KOPT-K1 (cell line): ENCODE data around the gene PDGFD.

Experiments used
- H3K27ac ChIP-seq: fragments of 200-600 bp; sonication (generic); 2 replicates; pipeline ENCODE4 v1.5.1; 2016; ENCODE audit warnings: antibody characterized with exemption, mild to moderate bottlenecking, low read depth, low read length; ENCODE audit not compliant: poor library complexity, severe bottlenecking
- H3K36me3 ChIP-seq: fragments of 200-600 bp; sonication (generic); 2 replicates; pipeline ENCODE4 v1.5.1; 2017; ENCODE audit warnings: antibody characterized with exemption, mild to moderate bottlenecking, low read length, moderate library complexity; ENCODE audit not compliant: insufficient read depth
- H3K9me3 ChIP-seq: fragments of 200-600 bp; sonication (generic); 2 replicates; pipeline ENCODE4 v1.5.1; 2017; ENCODE audit warnings: antibody characterized with exemption, low read length, mild to moderate bottlenecking; ENCODE audit not compliant: insufficient read depth, poor library complexity, severe bottlenecking

The PDGFD gene

DNA sequence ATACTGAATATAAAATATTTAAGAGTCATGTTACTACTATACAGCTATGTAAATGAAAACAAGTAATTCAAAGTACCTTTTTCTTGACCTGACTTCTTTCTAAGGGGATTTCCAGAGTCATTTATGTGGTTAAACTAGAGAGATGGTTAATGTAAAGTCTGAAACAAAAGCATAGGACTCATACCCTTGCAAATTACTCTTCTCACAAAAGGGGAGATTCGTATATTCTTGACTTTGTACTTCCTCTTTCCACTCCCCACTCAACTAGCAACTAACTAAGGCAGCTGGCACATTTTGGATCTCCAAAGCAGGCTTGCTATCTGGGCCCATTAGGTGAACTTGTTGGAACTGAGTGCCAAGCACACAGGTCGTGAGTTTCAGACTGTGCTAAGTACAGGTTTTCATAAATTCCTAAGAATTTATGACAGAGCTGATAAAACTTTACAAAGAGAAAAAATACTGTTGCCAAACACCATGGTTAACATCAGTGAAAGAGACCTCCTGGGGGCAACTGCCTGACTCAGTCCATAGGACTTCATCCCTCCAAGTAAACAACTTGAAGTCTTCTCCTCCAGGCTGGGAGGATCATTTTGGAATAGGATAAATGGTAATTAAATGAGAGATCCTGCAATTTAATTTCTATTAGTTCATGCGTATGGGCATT is 204.5 kb downstream of the PDGFD start:
- no peaks in the 10 kb centered on the region for H3K36me3 ChIP-seq
- no peaks in the 10 kb centered on the region for H3K9me3 ChIP-seq
- no peak overlapping the region for H3K27ac ChIP-seq

DNA sequence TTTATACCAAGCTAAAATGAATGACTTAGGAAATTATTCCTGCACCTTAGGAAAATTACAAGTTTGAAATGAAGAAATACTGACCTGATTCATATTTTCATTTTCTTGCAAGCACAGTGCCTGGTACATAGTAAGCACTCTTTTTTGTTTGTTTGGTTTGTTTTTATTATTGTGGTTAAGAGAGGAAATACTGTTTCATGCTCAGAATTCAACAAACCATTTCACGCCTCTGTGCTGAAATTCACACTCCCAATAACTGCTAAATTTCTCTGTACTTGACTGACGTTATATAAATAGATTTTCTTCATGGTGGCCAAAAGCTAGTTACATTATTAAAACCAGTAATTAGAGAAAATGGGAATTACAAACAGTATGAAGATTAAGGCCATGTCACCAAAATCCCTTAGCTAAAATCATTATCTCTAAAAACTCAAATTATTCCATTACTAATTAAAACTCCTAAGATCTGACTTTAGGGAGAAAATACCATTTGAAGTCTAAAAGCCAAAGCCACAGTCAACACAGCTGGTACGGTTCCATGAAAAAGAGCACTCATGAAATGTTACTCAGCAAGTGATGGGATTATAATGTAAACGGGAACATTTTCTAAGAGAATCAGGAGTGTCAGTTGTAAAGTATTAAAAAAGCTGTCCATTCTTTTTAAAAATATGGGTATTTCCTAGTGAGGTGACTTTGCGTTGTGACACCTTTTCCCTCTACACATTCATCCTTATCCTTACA is 205.3 kb downstream of the PDGFD start:
- Histone ChIP-seq H3K27ac (no peak overlapping the region), H3K36me3 (no peaks in the 10 kb centered on the region), H3K9me3 (no peaks in the 10 kb centered on the region)

DNA sequence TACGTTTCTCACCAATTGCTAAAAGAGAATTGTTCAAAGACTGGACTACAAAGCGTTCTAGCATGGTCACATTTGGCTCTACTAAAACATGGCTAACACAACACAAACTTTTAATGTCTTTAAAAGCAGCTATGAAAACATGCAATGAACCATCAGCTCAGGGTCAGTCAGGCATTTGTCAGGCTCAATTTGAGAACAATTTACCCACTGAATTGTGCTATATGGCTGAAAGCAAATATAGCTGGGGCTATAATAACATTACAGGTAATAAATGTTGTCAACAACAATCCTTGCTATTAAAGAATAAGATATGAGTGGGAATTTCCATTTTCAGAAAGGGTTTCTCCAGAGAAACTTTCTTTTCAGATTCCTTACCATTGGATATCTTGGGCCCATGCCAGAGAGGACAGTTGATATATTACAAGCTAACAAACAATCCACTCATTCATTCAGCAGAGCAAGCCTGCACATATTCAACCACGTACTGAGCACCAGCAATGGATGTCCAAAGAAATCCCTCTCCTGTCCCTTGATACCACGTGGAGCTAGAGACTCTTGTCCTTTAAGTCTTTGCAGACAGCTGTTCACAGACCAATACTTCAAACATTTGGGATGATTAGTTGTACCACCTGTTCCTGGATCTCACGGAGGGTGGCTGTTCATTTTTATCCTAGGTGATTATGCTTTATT is 210.0 kb downstream of the PDGFD start:
- no peaks in the 10 kb centered on the region for H3K9me3 ChIP-seq
- no peak overlapping the region for H3K27ac ChIP-seq
- H3K36me3 ChIP-seq = no peaks in the 10 kb centered on the region

DNA sequence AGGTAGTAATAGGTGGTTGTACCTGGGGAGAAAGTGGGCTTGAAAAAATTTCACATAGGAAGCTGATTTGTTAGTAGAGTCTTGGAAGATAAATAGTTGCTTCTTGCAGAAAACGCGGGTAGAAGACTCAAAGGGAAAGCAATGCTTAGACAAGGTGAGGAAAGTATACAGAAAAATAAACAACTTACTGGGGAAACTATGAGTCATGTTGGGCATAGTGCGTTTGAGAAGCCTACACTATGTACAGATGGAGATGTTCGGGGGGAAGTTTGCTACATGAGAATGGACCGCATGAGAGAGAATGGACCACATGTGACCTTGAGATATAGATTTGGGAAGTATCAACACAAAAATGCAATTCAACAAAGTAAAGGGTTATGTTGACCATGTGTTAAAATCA is 214.2 kb downstream of the PDGFD start:
- H3K9me3 ChIP-seq = no peaks in the 10 kb centered on the region
- H3K36me3 ChIP-seq = no peaks in the 10 kb centered on the region
- H3K27ac ChIP-seq = no peak overlapping the region

DNA sequence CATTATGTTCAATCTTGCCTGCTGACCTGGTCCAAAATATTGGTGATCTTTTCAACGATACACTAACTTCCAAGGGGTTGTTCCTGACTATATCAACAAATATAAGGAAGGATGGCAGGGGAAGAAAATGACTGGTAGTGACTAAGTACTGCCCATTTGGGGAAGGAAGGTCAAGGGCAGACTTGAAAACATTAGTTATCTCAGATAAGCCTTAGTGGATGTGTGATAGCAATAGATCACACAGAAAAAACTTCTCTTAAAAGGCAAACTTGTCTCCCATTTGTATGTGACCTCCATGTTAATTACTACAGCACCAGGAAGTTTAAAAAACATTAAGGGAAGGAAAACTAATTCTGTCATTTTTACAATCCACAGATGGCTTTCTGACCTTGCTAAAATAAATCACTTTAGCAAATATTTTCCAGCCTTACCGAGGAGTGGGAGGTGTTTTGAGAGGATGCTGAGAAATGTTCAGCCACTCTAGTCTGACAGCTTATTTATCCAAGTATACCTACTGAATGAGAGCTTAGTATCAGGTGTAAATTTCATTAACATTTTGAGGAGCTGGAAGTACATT is 215.7 kb downstream of the PDGFD start:
- no peak overlapping the region for H3K27ac ChIP-seq
- H3K36me3 ChIP-seq = no peaks in the 10 kb centered on the region
- H3K9me3 ChIP-seq = no peaks in the 10 kb centered on the region

DNA sequence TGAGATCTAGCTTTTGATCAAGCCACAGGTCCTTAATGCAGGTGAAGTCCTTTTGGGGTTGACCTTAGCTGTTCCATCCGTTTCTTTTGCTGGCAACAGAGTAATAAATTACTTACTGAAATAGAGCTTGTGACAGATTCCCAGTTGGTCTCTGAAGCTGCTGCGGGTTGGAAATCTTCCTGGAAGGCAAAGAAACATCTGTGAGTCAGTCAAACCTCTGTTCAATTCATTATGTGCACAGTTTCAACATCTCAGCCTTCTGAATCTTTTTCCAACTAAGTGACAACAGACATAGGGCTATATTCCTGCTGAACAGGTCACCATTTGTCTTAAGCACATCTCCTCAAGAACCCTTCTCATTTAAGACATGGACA is 216.4 kb downstream of the PDGFD start:
- H3K36me3 ChIP-seq = no peaks in the 10 kb centered on the region
- no peak overlapping the region for H3K27ac ChIP-seq
- no peaks in the 10 kb centered on the region for H3K9me3 ChIP-seq

DNA sequence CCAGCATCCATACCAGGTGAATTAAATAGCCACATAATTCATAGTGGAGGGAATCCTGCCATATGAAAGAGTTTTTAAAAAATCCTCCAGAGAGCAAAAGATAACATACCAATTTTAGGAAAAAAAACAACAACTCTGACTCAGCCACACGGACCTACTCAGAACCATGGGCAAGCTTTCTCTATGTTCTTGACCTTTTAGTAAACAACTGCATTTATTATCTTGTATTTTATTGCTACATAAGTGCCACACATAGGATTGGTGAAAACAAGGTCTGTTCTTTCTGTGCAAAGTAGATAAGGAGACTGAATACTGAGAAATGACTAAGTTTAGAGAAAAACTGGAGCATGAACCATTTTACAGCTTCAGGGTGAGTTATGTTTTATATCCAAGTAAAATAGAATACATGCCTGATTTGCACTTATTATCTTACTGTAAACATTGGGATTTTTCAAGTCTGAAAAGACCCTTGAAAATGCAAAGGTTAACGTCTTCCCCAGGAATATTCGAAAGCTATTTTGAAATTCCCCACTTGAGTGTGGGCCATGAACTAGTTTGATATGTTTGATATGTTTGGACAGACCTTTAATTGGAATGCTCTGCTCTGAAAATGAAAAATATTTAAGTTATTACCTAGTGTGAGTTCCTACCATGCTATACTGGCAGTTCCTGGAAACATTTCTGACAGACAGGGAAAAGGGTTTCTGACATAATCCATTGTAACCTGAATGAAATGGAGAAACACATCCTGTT is 217.0 kb downstream of the PDGFD start:
- Histone ChIP-seq H3K36me3 (no peaks in the 10 kb centered on the region), H3K27ac (no peak overlapping the region), H3K9me3 (no peaks in the 10 kb centered on the region)

DNA sequence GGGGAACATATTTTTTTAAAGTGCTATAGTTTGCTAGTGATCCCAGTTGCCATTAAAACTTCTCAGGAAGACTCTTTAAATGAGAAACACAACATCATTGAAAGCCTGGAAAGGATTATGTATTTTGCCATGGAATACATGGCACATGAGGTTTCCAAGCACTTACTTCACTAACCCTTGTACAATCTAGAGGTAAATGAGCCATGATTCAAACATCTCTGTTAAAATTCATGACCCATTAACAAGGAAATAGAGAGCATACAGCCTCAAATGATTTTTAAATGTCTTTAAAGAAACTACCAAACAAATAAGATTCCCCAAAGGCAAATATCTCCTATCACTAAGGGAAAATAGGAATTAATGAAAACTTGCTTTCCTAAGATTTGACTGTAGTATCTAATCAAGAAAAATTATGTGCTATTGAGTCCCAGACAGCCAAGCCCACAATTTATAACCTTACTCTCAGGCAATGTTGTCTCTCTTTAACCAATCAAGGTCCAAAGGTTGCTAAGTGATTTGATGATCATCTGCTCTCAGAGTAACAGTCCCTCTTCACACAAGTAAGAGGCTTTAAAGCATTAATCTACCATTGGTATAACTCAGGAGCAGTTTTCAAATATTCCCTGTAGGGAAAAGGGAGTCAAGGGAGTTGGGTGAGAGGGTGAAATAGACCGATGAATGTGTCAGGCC is 219.6 kb downstream of the PDGFD start:
- Histone ChIP-seq H3K36me3 (no peaks in the 10 kb centered on the region), H3K27ac (no peak overlapping the region), H3K9me3 (no peaks in the 10 kb centered on the region)

DNA sequence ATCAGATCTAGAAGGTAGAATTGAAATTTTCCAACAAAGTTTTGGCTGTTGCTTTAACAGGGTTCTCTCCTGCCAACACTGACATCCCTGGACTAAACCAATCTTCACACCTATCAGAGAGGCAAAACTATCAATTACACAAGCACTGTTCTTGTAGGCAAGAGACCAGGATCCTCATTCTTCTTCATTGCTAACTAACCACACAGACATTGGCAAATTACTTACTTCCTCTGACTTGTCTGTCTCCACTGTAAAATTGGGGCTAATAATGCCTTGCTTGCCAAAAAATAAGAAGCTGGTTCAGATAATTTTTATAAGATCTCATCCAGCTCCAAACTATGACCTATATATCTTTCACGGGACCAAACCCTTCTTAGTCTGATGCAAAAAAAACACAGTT is 221.3 kb downstream of the PDGFD start:
- H3K36me3 ChIP-seq = no peaks in the 10 kb centered on the region
- H3K27ac ChIP-seq = no peak overlapping the region
- no peaks in the 10 kb centered on the region for H3K9me3 ChIP-seq

DNA sequence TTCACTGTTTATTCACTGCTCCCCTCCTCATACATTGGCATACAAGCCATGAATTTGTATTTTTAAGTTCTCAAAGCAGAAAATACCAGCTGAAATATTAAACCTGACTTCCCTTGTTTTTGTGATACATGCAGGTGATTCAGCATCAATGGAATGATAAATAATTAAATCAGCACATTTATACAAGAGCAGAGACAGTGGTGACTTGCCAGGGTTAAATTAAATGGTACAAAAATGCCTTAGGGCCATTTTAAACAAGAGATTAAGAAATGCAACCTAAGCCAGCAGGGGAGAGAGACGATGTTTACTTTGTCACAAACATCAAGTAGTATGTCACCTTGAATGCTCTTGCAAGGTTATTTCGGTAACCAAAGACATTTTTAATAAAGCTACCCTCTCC is 223.4 kb downstream of the PDGFD start:
- Histone ChIP-seq H3K36me3 (no peaks in the 10 kb centered on the region), H3K27ac (no peak overlapping the region), H3K9me3 (no peaks in the 10 kb centered on the region)

DNA sequence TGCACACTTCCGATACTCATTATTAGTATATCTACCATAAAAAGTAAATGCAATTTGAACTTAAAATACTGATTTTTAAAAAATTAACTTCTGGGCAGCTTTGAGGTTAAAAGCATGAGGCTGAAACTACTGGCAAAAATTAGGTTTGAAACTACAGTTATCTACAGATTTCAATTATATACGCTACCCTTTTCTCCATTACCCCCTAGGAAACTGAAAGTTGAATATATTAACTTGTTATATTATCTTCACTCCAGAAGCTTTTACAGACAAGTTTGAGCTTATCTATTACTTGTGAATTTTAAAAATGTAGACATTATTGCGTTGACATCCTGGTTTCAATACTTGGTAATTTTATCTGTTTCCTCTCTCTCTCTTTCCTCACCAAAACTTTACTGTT is 224.3 kb downstream of the PDGFD start:
- H3K9me3 ChIP-seq = no peaks in the 10 kb centered on the region
- no peaks in the 10 kb centered on the region for H3K36me3 ChIP-seq
- H3K27ac ChIP-seq = no peak overlapping the region

DNA sequence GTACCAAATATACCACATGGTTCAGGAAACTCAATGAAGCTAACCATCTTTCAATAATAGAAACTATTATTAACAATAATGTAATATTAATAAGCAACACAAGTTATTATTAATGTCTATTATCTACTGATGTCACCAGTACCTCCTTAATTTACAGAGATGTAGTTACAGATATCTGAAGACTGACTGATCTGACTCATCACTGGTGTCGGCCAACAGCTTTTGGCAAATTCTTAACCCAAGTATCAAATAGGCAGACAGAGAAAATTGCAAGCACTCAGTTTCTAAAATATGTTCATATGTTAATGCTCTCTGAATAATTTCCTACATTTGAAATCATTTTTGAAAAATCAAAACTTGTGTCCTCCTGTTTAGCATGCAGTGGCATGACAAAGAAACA is 227.9 kb downstream of the PDGFD start:
- Histone ChIP-seq H3K27ac (no peak overlapping the region), H3K9me3 (no peaks in the 10 kb centered on the region), H3K36me3 (no peaks in the 10 kb centered on the region)

DNA sequence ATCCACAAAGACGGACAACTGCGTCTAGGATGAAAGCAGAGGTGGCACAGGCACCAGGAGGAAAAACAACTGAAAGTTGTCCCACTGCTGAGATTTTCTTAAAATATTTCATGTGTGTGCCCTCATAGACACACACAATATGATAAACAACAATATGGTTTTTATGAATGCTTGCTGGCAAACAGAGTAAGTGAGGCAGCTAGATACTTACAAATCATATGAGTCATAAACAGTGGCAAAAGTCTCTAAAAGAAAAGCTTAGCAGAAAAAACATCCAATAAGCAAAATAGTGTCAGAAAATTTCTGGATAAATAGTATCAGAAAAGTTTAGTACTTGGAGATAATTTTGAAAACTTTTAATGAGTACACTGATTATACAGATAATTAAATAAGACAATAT is 228.7 kb downstream of the PDGFD start:
- Histone ChIP-seq H3K27ac (no peak overlapping the region), H3K36me3 (no peaks in the 10 kb centered on the region), H3K9me3 (no peaks in the 10 kb centered on the region)

DNA sequence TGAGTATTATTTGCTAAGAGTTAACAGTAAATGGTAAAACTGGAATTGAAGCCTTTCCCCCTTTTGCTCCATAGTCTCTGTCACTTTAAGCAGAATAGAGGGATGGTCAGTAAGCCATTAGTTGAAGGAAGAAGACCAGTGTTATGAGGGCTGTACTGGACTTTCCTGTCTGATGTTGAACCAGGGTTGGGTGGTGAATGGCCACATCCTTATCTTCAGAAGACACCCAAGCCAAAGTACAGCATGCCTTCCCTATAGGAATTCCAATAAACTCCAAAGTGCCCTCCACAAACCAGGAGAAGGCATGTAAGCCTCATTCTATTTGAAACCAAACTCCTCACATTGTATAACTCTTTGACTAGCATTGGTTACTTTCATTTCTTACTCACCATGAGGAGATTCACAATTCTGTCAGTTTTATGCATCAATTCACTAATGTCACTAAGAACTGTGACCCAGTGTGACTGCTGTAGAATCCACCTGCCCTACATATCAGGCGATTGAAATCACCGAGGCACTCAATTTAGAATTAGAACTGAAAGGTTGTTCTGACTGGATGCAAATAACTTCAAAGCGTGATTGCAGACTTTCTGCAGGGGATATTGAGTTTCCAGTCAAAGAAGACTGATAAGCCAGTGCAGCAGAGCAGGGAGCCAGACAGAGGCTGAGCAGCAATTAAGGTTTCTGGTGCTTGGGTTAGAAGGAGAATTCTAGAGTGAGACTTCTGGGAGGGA is 234.6 kb downstream of the PDGFD start:
- H3K9me3 ChIP-seq = no peaks in the 10 kb centered on the region
- H3K27ac ChIP-seq = no peak overlapping the region
- H3K36me3 ChIP-seq = no peaks in the 10 kb centered on the region
